ENCODE data around the gene ACE.

Gene ACE

DNA sequence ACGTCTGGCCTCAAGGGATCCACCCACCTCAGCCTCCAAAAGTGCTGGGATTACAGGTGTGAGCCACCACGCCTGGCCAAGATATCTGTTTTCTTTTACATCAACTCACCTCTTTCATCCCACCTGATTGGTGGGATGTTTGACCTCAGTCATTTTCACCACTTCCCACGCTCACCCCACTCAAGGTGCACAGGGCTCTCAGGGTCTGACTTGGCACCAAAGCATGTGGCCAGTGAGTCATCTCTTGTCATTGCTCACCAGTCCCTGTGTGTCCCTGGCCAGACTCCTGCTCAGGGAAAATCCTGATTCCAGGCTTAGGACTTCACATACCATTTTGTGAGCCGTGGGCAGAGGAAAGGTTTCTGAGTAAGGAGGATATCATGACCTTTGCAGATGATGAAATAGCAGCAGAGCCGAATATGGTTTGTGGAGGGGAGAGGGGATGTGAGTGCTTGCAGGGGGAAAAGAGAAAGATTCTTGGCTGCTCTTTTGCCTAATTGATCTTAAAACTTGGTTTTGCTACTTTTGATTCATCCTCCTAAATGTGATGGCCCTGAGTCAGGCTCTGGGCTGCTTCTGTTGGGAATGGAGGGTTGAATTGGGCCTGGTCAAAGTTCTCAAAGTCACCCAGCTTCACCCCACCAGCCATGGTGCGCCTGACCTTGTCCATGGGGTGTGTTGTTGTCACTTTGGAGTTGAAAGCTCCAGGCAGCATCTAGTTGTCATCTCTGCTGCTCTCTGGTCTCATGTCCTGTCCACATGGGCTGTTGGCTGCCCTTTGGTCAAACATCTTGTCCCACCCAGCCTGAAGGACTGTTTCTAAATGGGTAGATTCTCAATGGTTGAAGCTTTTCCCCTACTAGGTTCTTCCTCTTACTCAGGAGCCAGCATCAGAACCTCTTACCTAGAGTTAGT lies 40.3 kb downstream of the ACE start:
- H3K4me3 ChIP-seq (ENCODE audit: low read depth, low read length), result no peak overlapping the region
- TF ChIP-seq CTCF (conservative IDR thresholded peaks at IDR 0.05; ENCODE audit: low read depth, low read length), result no peak
- peak; percentile 26 for DNase-seq (ENCODE audit: low read depth)

DNA sequence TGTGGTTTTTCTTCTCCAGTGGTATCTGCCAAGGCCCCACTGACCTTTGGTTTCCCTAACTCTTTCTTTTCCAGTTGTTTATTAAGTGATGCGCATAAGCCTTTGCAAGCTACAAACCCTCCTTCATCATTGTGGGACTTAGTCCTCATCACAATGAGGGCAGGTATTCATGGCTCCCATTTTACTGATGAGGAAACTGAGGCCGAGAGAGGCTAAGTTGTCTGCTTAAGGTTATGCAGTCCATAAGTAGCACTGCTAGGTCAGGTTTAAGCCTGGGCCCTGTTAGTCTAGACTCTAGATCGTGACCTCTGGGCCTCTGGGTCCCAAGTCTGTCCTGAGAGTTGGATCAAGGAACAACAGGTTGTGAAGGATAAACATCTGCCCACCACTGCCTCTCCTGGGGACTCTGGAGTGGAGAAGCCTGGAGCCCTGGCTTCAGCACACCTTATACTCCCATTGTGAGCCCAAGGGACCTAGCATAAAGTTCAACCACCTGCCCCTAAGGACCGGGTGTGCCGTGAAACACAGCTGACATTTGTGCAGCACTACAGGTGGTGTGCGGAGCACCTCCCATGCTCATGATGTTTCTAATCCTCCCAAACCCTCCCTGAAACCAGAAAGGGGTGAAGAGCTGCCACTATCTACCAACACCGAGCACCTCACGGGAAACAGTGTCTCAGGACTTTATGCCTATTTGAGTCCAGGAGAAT lies 41.1 kb downstream of the ACE start:
- H3K4me3 ChIP-seq (ENCODE audit: low read depth, low read length), result no peak overlapping the region
- no peak for TF ChIP-seq CTCF (conservative IDR thresholded peaks at IDR 0.05; ENCODE audit: low read depth, low read length)
- no peak for DNase-seq (ENCODE audit: low read depth)

DNA sequence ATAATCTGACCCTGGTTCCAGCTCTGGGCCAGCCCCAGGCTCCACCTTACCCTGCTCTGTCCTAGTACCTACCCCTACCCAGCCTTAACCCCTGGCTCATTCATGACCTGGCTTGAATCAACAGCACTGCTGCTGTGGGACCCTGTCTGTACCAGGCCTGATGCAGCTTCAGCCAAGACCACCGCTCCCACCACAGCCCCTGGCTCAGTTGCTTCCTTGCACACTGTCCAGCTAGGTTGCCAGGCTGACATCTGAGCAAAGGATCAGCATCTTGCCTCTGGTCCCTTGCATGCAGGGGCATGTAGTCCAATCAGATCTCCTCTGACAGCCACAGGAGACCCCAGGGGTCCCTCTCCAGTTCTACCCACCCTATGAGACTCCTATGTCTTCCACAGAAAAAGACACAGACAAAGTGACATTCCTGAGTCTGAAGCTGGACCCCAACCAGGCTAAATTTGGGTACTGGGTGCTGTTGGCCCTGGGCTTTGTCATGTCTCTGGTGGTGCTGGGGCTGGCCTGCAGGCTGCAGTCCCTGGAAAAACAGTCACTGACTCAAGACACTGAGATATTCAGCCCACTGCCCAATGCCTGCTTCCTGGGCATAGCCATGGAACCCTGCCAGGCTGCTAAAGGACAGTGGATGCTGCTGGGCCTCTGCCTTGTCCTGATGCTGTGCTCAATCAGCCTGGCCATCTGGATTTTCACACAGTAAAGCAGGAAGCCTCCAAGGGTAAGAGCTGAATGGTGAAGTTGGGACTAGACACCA lies 42.4 kb downstream of the ACE start:
- H3K4me3 ChIP-seq (ENCODE audit: low read depth, low read length), result no peak overlapping the region
- TF ChIP-seq CTCF (conservative IDR thresholded peaks at IDR 0.05; ENCODE audit: low read depth, low read length), result no peak
- no peak for DNase-seq (ENCODE audit: low read depth)

- no peak overlapping the region for H3K4me3 ChIP-seq (ENCODE audit: low read depth, low read length)
- DNase-seq (ENCODE audit: low read depth), result no peak
- no peak for TF ChIP-seq CTCF (conservative IDR thresholded peaks at IDR 0.05; ENCODE audit: low read depth, low read length)
These were observed 43.4 kb downstream of the ACE start for GRCh38 chr17:63519972-63520882.

DNA sequence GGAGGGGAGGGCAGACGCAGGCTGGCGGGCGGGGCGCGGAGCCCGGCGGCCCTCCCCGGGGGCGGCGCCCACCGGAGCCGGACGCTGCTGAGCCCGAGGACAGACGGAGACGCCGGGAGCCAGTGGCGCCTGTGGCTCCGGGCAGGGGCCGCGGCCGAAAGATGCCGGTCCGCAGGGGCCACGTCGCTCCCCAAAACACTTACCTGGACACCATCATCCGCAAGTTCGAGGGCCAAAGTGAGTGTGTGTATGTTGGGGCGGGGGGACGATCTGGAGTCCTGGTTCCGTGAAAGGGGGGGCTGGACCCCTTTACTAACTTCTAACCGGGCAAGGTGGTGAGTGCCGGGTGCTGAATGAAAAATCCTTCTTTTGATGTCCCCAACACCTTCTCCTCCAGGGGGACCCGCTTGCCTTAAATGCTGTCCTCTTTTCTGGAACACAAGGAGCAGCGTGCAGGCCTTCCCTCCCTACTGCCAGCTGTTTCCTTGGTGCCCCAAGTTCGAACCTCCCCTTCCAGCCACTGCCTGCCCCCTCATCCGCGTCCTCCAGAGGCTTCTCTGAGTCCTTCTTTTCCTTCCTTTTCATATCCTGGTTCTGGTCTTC lies 46.5 kb downstream of the ACE start, which contains the start of gene KCNH6:
Gene KCNH6, plus strand, starts transcription at position 106 of the 603 bp plus-strand sequence. Its CDS starts 56 bp downstream, at position 162.
- peak within 1 kb of the TSS; percentile 24 for H3K4me3 ChIP-seq (ENCODE audit: low read depth, low read length)

More for the DNA sequence above, 46.5 kb downstream of the ACE start, which contains the start of gene KCNH6:
- DNase-seq (ENCODE audit: low read depth), result no peak
- TF ChIP-seq CTCF (conservative IDR thresholded peaks at IDR 0.05; ENCODE audit: low read depth, low read length), result no peak

Measured in choroid plexus epithelial cell (primary cell).